IPS-15b (cell line): ENCODE measurements around the gene DENND1A.

Source experiments
- H3K27me3 ChIP-seq: one replicate; pipeline ENCODE4 v1.6.1; 2013; ENCODE audit warnings: low read length; ENCODE audit not compliant: control insufficient read depth, insufficient read depth
- H3K36me3 ChIP-seq: one replicate; pipeline ENCODE4 v1.6.1; 2013; ENCODE audit warnings: low read length; ENCODE audit not compliant: control insufficient read depth, insufficient read depth
- H3K4me1 ChIP-seq: one replicate; pipeline ENCODE4 v1.6.1; 2013; ENCODE audit warnings: mild to moderate bottlenecking, low read length; ENCODE audit not compliant: control insufficient read depth, insufficient read depth
- H3K4me3 ChIP-seq: one replicate; pipeline ENCODE4 v1.5.1; 2013; ENCODE audit warnings: low read depth, low read length
- H3K9ac ChIP-seq: one replicate; pipeline ENCODE4 v1.6.1; 2013; ENCODE audit warnings: low read depth, mild to moderate bottlenecking, low read length
- H3K9me3 ChIP-seq: one replicate; pipeline ENCODE4 v1.6.1; 2013; ENCODE audit warnings: mild to moderate bottlenecking, low read length; ENCODE audit not compliant: control insufficient read depth, insufficient read depth

The DENND1A gene

DNA sequence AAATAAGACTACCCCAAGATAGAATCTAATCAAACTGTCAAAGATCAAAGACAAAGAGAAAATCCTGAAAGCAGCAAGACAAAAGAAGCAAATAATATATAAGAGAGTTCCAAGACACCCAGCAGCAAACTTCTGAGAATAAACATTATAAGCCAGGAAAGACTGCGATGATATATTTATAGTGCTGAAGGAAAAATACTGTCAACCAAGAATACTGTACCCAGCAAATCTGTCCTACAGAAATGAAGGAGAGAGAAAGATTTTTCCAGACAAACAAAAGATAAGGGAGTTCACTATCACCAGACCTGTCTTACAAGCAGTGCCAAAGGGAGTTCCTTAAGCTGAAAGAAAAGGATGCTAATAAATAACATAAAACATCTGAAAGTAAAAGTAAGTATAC is 227.4 kb downstream of the DENND1A start:
- Histone ChIP-seq H3K9me3 (no peaks in the 10 kb centered on the region), H3K4me1 (no peaks in the 10 kb centered on the region), H3K27me3 (no peaks in the 10 kb centered on the region), H3K9ac (no peak overlapping the region), H3K36me3 (no peaks in the 10 kb centered on the region), H3K4me3 (no peak overlapping the region)

DNA sequence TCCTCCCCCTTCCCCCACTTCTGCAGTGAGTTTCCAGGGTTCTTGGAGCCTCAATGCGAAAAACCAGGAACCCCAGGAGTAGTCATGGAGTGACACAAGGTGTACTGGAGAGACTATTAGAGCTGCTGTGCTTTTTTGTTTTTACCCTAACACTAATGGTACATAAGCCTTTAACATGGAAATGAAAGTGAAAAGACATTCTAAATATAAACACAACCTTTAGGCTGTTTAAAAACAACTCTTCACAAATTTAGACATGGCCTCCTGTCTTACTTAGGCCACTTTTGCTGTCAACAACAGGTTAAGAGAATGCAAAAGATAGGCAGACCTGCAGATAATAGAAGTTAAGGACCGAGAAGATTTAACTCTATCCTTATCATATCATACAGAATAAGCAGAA is 232.2 kb downstream of the DENND1A start:
- Histone ChIP-seq H3K4me3 (no peak overlapping the region), H3K9ac (no peak overlapping the region), H3K27me3 (no peaks in the 10 kb centered on the region), H3K36me3 (no peaks in the 10 kb centered on the region), H3K9me3 (no peaks in the 10 kb centered on the region), H3K4me1 (no peaks in the 10 kb centered on the region)

DNA sequence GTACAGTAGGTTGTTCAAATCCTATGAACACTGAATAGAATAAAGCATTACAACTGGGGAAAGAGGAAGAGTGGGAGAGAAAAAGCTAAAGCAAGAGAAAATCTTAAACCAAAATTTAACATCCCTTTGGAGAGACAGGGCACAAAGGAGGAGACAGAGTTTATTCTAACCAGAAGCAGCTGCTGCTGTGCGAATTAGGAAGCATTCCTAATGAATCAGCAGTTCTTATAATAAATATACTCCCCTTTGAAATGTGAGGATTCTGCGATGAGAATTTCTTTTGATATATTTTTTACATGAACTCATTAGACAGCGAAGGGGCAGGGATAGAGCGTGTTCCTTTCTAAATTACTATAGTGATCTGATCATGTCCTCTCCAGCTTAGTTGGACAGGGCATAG is 233.4 kb downstream of the DENND1A start:
- H3K4me3 ChIP-seq: no peak overlapping the region
- no peak overlapping the region for H3K9ac ChIP-seq
- no peaks in the 10 kb centered on the region for H3K27me3 ChIP-seq
- no peaks in the 10 kb centered on the region for H3K36me3 ChIP-seq
- no peaks in the 10 kb centered on the region for H3K4me1 ChIP-seq
- H3K9me3 ChIP-seq: no peaks in the 10 kb centered on the region

DNA sequence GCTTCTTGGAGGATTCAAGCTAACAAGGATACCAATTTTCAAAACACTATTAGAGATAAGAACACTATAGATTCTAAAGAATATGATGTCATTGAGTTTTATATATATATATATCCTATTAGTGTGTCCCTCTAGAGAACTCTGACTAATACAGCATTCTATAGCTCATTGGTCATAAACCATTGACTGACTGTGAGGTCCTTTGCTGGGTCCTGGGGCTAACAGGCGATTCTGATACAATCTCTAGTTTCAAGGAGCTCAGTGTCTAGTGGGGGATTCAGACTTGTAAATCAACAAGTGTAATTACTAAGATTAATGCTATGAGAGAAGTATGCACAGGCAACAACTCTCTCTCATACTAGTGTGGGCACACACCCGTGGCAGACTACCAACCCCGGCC is 234.5 kb downstream of the DENND1A start:
- no peak overlapping the region for H3K9ac ChIP-seq
- no peaks in the 10 kb centered on the region for H3K9me3 ChIP-seq
- no peaks in the 10 kb centered on the region for H3K36me3 ChIP-seq
- no peaks in the 10 kb centered on the region for H3K4me1 ChIP-seq
- H3K27me3 ChIP-seq: no peaks in the 10 kb centered on the region
- H3K4me3 ChIP-seq: no peak overlapping the region

DNA sequence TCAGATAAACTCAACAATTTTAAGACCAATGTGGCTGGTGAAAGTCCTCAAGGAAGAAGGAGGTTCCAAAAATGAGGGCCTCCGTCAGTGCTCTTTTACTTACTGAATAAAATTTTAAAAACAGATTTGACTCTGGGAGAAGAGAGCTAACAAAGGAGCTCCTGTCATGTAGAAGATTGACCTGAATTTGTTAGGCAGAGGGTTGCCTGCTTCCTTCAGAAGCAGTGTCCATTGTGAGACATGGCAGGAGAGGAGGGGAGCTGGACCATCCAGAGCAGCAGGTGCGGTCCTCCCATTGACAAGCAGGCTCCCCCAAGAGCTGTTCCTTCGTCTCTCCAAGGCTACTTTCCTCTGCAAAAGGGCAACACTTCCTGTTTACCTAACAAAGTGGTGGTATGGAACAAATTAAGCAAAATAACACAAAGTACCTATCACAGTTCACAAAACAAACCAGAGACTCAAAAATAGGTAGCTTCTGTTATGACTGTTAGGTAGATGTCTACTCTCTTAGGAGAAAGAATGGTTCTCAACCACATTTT is 238.1 kb downstream of the DENND1A start:
- no peaks in the 10 kb centered on the region for H3K27me3 ChIP-seq
- no peaks in the 10 kb centered on the region for H3K9me3 ChIP-seq
- no peak overlapping the region for H3K9ac ChIP-seq
- no peaks in the 10 kb centered on the region for H3K4me1 ChIP-seq
- no peak overlapping the region for H3K4me3 ChIP-seq
- H3K36me3 ChIP-seq: no peaks in the 10 kb centered on the region

DNA sequence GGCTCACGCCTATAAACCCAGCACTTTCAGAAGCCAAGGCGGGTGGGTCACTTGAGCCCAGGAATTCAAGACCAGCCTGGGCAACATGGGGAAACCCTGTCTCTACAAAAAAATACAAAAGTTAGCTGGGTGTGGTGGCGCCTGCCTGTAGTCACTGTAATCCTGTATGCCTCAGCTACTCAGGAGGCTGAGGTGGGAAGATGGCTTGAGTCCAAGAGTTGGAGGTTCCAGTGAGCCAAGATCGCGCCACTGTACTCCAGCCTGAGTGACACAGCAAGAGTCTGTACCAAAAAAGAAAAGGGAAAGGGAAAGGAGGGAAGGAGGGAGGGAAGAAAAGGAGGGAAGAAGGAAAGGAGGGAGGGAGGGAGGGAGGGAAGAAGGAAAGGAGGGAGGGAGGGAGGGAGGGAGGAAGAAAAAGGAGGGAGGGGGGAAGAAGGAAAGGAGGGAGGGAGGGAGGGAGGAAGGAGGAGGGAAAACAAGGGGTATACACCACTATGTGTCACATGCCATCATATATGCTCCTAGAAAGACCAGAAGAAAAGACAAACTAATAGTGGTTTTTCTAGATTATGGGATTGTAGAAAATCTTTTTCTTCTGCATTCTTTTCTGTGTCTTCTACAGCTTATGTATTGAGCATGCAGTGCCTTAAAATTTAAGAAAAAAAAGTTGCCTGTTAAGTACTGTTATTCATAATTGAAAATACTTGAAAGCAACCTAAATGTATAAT is 240.1 kb downstream of the DENND1A start:
- Histone ChIP-seq H3K4me3 (no peak overlapping the region), H3K4me1 (no peaks in the 10 kb centered on the region), H3K36me3 (no peaks in the 10 kb centered on the region), H3K27me3 (no peaks in the 10 kb centered on the region), H3K9me3 (no peaks in the 10 kb centered on the region), H3K9ac (no peak overlapping the region)

DNA sequence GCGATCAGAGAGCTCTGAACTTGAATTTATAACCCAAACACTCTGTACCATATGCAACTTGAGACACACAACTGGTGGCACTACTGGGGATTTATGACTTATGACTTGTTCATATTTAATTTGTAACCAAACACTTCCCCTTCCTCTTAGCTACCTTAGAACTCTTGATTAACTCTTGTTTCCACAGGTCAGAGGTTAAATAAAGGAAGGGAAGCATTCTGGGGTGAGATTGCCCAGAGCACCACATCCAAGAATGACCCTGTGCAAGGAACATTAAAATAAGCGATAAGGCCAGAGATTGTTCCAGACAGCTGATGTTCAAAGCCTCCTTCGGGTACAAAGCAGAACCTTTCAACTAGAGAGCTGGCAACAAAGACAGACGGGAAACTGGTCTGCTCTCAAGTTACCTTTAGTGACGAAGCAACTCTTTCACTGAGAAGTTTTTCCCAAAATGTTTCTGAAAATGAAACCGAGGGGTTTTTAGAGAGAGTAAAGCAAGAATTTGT is 242.6 kb downstream of the DENND1A start:
- Histone ChIP-seq H3K4me1 (no peaks in the 10 kb centered on the region), H3K4me3 (no peak overlapping the region), H3K27me3 (no peaks in the 10 kb centered on the region), H3K9me3 (no peaks in the 10 kb centered on the region), H3K9ac (no peak overlapping the region), H3K36me3 (no peaks in the 10 kb centered on the region)

DNA sequence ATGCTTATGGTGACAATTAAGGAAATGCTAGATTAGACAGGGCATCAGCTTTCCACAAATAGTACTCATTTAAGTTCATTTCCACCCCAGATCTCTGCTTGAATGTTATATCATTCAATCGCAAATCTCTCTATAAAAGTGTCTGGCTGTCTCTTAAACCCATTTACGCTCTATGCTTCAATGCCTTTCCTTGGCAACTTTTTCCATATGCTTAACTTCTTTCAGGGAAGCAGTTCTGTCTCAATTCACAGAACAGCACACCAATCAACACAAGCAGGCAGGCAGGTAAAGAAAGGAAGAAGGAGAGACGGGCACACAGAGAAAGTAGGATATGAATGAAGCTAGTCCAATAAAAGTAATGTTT is 243.1 kb downstream of the DENND1A start:
- Histone ChIP-seq H3K27me3 (no peaks in the 10 kb centered on the region), H3K4me1 (no peaks in the 10 kb centered on the region), H3K36me3 (no peaks in the 10 kb centered on the region), H3K9me3 (no peaks in the 10 kb centered on the region), H3K9ac (no peak overlapping the region), H3K4me3 (no peak overlapping the region)

DNA sequence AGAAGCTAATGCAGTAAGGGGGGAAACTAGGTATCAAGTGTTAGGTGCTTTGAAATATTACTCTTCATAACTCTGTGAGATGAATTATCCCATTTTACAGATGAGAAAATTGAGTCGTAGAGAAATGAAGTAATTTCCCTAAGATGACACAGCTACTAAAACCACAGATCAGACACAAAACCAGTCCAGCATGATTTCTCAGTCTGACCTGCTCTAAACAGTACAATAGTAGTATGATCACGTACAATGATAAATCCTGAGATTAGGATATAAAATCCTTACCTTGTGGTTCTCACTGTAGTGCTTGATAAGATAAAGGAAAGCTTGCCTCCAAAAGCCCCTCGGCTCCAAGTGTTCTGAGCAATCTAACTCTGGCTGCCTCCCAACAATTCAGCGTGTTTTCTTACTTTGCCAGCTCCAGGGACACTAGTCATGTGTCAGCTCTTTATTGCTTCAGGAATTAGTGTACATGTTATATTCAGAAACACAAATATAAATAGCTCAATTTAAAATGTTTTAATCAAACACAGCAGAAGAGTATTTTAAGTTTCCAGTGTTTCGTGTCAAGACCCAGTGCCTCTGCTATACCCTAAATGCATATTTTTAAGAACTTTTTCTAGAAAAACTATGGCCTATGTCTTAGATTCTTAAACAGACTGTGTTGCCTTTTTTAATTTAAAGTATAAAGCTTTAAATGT is 243.6 kb downstream of the DENND1A start:
- Histone ChIP-seq H3K4me3 (no peak overlapping the region), H3K9ac (no peak overlapping the region), H3K4me1 (no peaks in the 10 kb centered on the region), H3K27me3 (no peaks in the 10 kb centered on the region), H3K36me3 (no peaks in the 10 kb centered on the region), H3K9me3 (no peaks in the 10 kb centered on the region)

DNA sequence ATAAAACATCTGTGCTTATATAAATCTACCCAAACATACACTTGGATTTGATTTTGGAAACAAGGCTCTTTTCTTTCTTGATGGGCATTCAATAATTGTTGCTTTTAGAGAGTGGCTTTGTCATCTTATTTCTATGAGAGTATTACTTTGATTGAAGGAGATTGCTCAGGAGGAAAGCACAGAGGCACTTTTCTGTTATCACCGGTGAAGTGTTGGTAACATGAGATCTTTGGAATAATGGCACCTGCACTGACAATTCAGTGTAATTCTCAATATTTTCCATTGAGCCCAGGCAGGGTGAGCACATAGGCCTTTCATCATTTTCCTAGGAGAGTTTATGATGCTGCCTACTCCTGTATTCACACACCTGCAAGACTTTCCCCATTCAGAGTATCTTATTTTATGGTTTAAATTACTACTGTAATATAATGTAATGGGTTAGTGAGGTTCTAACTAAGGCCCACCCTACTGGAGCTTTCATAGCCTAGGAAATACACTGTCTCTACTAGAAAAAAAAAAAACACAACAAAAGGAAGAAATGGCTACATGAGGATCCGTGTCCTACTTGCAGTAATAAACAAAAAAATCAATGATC is 244.3 kb downstream of the DENND1A start:
- Histone ChIP-seq H3K4me1 (no peaks in the 10 kb centered on the region), H3K9ac (no peak overlapping the region), H3K4me3 (no peak overlapping the region), H3K9me3 (no peaks in the 10 kb centered on the region), H3K27me3 (no peaks in the 10 kb centered on the region), H3K36me3 (no peaks in the 10 kb centered on the region)

DNA sequence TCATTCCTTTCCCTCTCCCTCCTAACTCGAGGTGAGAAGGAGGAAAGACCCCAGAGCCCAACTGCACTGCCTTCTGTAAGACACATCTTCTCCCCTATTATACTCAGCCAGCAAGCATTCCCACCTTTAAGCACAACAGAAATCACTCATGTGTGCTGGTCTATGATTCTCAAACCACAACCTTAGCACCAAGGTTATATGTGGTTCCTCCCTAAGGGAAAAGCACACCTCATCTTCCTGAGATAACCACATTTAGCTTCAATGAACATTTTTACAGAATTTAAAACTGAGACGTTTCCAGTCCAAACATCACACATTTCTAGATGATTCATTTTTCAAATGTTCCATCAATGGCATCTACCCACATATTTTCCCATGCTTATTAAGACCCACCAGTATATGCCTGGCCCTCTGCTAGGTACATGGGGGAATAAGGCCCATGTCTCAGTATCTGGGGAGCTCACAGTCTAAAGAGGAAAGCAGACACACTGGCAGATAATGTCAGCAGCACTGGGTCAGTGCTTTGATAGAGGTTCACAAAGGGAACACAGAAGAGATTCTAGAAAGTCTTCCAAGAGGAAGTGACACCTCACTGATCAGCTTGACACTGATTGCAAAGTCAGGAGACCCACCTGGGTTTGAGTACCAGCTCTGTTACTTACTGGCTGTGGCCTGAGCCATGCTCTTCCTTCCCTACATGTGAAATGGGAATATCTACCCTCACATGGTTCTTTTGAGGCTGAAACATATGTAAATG is 245.4 kb downstream of the DENND1A start:
- Histone ChIP-seq H3K9me3 (no peaks in the 10 kb centered on the region), H3K4me1 (no peaks in the 10 kb centered on the region)

More for the DNA sequence above, 245.4 kb downstream of the DENND1A start:
- Histone ChIP-seq H3K27me3 (no peaks in the 10 kb centered on the region), H3K4me3 (no peak overlapping the region), H3K36me3 (no peaks in the 10 kb centered on the region), H3K9ac (no peak overlapping the region)
